GM12891 (cell line): ENCODE measurements around the gene SPATA6.

Source experiments
- POLR2A ChIP-seq: IDR thresholded peaks from 2 replicates; pipeline ENCODE4 v1.6.1; 2011; ENCODE audit warnings: low read depth, low read length, control low read depth
- POLR2AphosphoS5 ChIP-seq: IDR thresholded peaks from 2 replicates; pipeline ENCODE4 v1.6.1; 2011; ENCODE audit warnings: low read depth, low read length, control low read depth
- SPI1 ChIP-seq: IDR thresholded peaks from 2 replicates; pipeline ENCODE4 v1.6.1; 2011; ENCODE audit warnings: low read depth, low read length, control low read depth
- TAF1 ChIP-seq: IDR thresholded peaks from 2 replicates; pipeline ENCODE4 v1.6.1; 2011; ENCODE audit warnings: low read depth, low read length, control low read depth

GRCh38 chr1:48470950-48471690, 884 bp downstream of the SPATA6 start:
- TF ChIP-seq POLR2AphosphoS5: no peak
- no peak for TF ChIP-seq POLR2A
- TF ChIP-seq TAF1: no peak
- no peak for TF ChIP-seq SPI1
